HG02678 (cell line): ENCODE results near the gene DCXR.
"Not testable (repeated sequence)": the region's sequence is repeated elsewhere in the genome, so short reads cannot be mapped to it uniquely, and the experiment has no call there.

ENCODE experiments used
- ATAC-seq: cut with Tn5 transposase; IDR thresholded peaks from one replicate; pipeline ENCODE4 v1.9.1; 2021; ENCODE audit warnings: mild to moderate bottlenecking, moderate library complexity; ENCODE audit not compliant: unreplicated experiment

Gene DCXR

GRCh38 chr17:82042649-82043048, 5.2 kb upstream of the DCXR start:
- ATAC-seq = no peak

- ATAC-seq = no peak
These were observed 3.8 kb upstream of the DCXR start for GRCh38 chr17:82041144-82041814.

GRCh38 chr17:82039695-82040299, 2.3 kb upstream of the DCXR start:
- ATAC-seq = no peak

GRCh38 chr17:82038796-82039409, 1.4 kb upstream of the DCXR start:
- not testable (repeated sequence) for ATAC-seq

- ATAC-seq = no peak
These were observed 345 bp upstream of the DCXR start for GRCh38 chr17:82037889-82038195.

GRCh38 chr17:82036634-82037091, 834 bp downstream of the DCXR start:
- ATAC-seq = no peak

- no peak for ATAC-seq
These were observed 1.4 kb downstream of the DCXR start for GRCh38 chr17:82035956-82036633.

GRCh38 chr17:82035488-82035887, 2.0 kb downstream of the DCXR start:
- ATAC-seq = no peak

- ATAC-seq = no peak
These were observed 3.0 kb downstream of the DCXR start for GRCh38 chr17:82034371-82035011.

GRCh38 chr17:82033359-82034085, 4.0 kb downstream of the DCXR start:
- ATAC-seq = no peak

GRCh38 chr17:82031885-82032627, 5.4 kb downstream of the DCXR start:
- no peak for ATAC-seq

GRCh38 chr17:82031303-82031884, 6.1 kb downstream of the DCXR start, which contains the start of gene RAC3:
Gene RAC3 (plus strand): TSS chr17:82031678. CDS start chr17:82031762, 84 bp downstream.
- ATAC-seq = no peak

GRCh38 chr17:82030470-82031302, 6.8 kb downstream of the DCXR start:
- no peak for ATAC-seq

GRCh38 chr17:82029990-82030469, 7.5 kb downstream of the DCXR start:
- ATAC-seq = no peak

- ATAC-seq = no peak
These were observed 8.1 kb downstream of the DCXR start for GRCh38 chr17:82029391-82029790.

GRCh38 chr17:82028966-82029365, 8.5 kb downstream of the DCXR start:
- ATAC-seq = no peak

- ATAC-seq = no peak
These were observed 9.3 kb downstream of the DCXR start for GRCh38 chr17:82028246-82028645.

GRCh38 chr17:82025401-82026107, 11.9 kb downstream of the DCXR start:
- no peak for ATAC-seq
